Neuronal stem cell (in vitro differentiated cells): ENCODE results near the gene LYRM4.

Source experiments
- DNase-seq: peaks from one replicate; pipeline ENCODE4 v3.0.0-alpha.2; 2013; ENCODE audit warnings: low spot score
- H2AFZ ChIP-seq: one replicate; pipeline ENCODE4 v1.6.1; 2013; ENCODE audit warnings: mild to moderate bottlenecking, low read length, inconsistent platforms
- H2AK5ac ChIP-seq: 2 replicates; pipeline ENCODE4 v1.6.1; 2013; ENCODE audit warnings: low read depth, mild to moderate bottlenecking, inconsistent platforms, low read length, moderate library complexity, mixed read lengths
- H2BK120ac ChIP-seq: 2 replicates; pipeline ENCODE4 v1.6.1; 2013; ENCODE audit warnings: low read depth, mild to moderate bottlenecking, inconsistent platforms, low read length, moderate library complexity, mixed read lengths
- H2BK12ac ChIP-seq: one replicate; pipeline ENCODE4 v1.6.1; 2013; ENCODE audit warnings: low read length, inconsistent platforms
- H2BK15ac ChIP-seq: 2 replicates; pipeline ENCODE4 v1.6.1; 2013; ENCODE audit warnings: mild to moderate bottlenecking, low read length, inconsistent platforms, mixed read lengths
- H2BK5ac ChIP-seq: one replicate; pipeline ENCODE4 v1.6.1; 2013; ENCODE audit warnings: inconsistent platforms, mild to moderate bottlenecking, low read length, moderate library complexity
- H3K14ac ChIP-seq: one replicate; pipeline ENCODE4 v1.6.1; 2013; ENCODE audit warnings: low read length, inconsistent platforms
- H3K18ac ChIP-seq: 2 replicates; pipeline ENCODE4 v1.6.1; 2013; ENCODE audit warnings: low read length, inconsistent platforms
- H3K23ac ChIP-seq: 2 replicates; pipeline ENCODE4 v1.6.1; 2013; ENCODE audit warnings: low read depth, mild to moderate bottlenecking, mixed read lengths, low read length, inconsistent platforms; ENCODE audit not compliant: poor library complexity
- H3K27ac ChIP-seq: replicated peaks from 3 replicates; pipeline ENCODE4 v1.5.1; 2013; ENCODE audit warnings: low read length, inconsistent platforms
- H3K27me3 ChIP-seq, 3 experiments: 2 replicates each; pipeline ENCODE4 v1.6.1; 2013; ENCODE audit warnings: low read length in 3 of 3, mild to moderate bottlenecking in 2 of 3, inconsistent platforms in 1 of 3, low read depth in 1 of 3, mixed read lengths in 1 of 3, moderate library complexity in 1 of 3; ENCODE audit not compliant: control insufficient read depth in 3 of 3, insufficient read depth in 3 of 3
- H3K36me3 ChIP-seq, 2 donors: replicated peaks in 1 of 2; 2 replicates each; pipeline ENCODE4 v1.6.1; 2013; ENCODE audit warnings: low read length in 2 of 2; ENCODE audit not compliant: control insufficient read depth in 2 of 2, insufficient read depth in 2 of 2
- H3K4ac ChIP-seq: 2 replicates; pipeline ENCODE4 v1.6.1; 2013; ENCODE audit warnings: inconsistent platforms, mild to moderate bottlenecking, low read length, moderate library complexity
- H3K4me1 ChIP-seq, 2 donors: 1 replicate in 1 of 2; 2 replicates in 1 of 2; pipeline ENCODE4 v1.6.1; 2013; ENCODE audit warnings: low read length in 2 of 2, low read depth in 1 of 2; ENCODE audit not compliant: control insufficient read depth in 2 of 2, insufficient read depth in 1 of 2
- H3K4me2 ChIP-seq: one replicate; pipeline ENCODE4 v1.6.1; 2013; ENCODE audit warnings: mild to moderate bottlenecking, low read length, inconsistent platforms; ENCODE audit not compliant: insufficient read depth, poor library complexity, severe bottlenecking
- H3K4me3 ChIP-seq, 2 donors: 2 replicates each; pipeline ENCODE4 v1.5.1; 2013; ENCODE audit warnings: low read length in 2 of 2, mild to moderate bottlenecking in 2 of 2, inconsistent platforms in 1 of 2, moderate library complexity in 1 of 2
- H3K79me1 ChIP-seq: one replicate; pipeline ENCODE4 v1.6.1; 2013; ENCODE audit warnings: low read depth, mild to moderate bottlenecking, inconsistent platforms, low read length, moderate library complexity
- H3K9ac ChIP-seq: one replicate; pipeline ENCODE4 v1.6.1; 2013; ENCODE audit warnings: mild to moderate bottlenecking, low read depth, low read length, inconsistent platforms; ENCODE audit not compliant: poor library complexity
- H3K9me3 ChIP-seq, 2 donors: replicated peaks in 1 of 2; 2 replicates each; pipeline versions ENCODE3 to v1.6.1; 2013; ENCODE audit warnings: low read length in 2 of 2, mild to moderate bottlenecking in 2 of 2, inconsistent platforms in 1 of 2, low read depth in 1 of 2, mixed read lengths in 1 of 2, moderate library complexity in 1 of 2; ENCODE audit not compliant: control insufficient read depth in 2 of 2, insufficient read depth in 1 of 2
- H4K8ac ChIP-seq: one replicate; pipeline ENCODE4 v1.6.1; 2013; ENCODE audit warnings: low read depth, mild to moderate bottlenecking, inconsistent platforms, low read length, moderate library complexity
- H4K91ac ChIP-seq: one replicate; pipeline ENCODE4 v1.6.1; 2013; ENCODE audit warnings: low read length, low read depth, mild to moderate bottlenecking, inconsistent platforms; ENCODE audit not compliant: poor library complexity
- WGBS, 2 donors: extraction: QIAGEN DNeasy Blood & Tissue Kit; methylation state at CpG; one replicate each; pipeline ENCODE4 v1.1.7; 2013; ENCODE audit warnings: missing lambda C conversion rate in 2 of 2, mixed read lengths in 1 of 2; ENCODE audit not compliant: insufficient read length in 2 of 2, insufficient replicate concordance in 1 of 2; ENCODE audit errors: extremely low coverage in 2 of 2; 5-methylcytosine and 5-hydroxymethylcytosine counted together

LYRM4 gene

GRCh38 chr6:5082487-5083306, 178.1 kb downstream of the LYRM4 start:
- H3K4me1 ChIP-seq: peaks cover 0 to 8% of the 10 kb centered on the region in 2 donors
- no peak overlapping the region for H2AK5ac ChIP-seq
- no peaks in the 10 kb centered on the region for H3K79me1 ChIP-seq
- no peak overlapping the region for H2AFZ ChIP-seq
- no peak overlapping the region for H3K23ac ChIP-seq
- peaks cover 35 to 49% (median 46%) of the 10 kb centered on the region in 3 experiments for H3K27me3 ChIP-seq
- H3K4ac ChIP-seq: no peak overlapping the region
- H3K4me3 ChIP-seq: no peak overlapping the region
- no peak overlapping the region for H2BK15ac ChIP-seq
- H2BK12ac ChIP-seq: no peak overlapping the region
- no peak overlapping the region for H2BK5ac ChIP-seq
- DNase-seq: no peak
- no peak overlapping the region for H3K9ac ChIP-seq
- H4K91ac ChIP-seq: no peak overlapping the region
- peaks cover 0 to 5% of the 10 kb centered on the region in 2 donors for H3K9me3 ChIP-seq
- H4K8ac ChIP-seq: no peak overlapping the region
- H3K27ac ChIP-seq: no peak overlapping the region
- WGBS, 2 donors: no CpG with 5 or more reads among the region's 12 CpGs
- no peak overlapping the region for H3K18ac ChIP-seq
- H3K14ac ChIP-seq: no peak overlapping the region
- H3K4me2 ChIP-seq: no peak overlapping the region
- no peak overlapping the region for H2BK120ac ChIP-seq
- H3K36me3 ChIP-seq: no peaks in the 10 kb centered on the region

- Histone ChIP-seq H3K18ac (no peak overlapping the region), H3K4me1 (peaks cover 0 to 7% of the 10 kb centered on the region in 2 donors), H3K36me3 (no peaks in the 10 kb centered on the region), H2AK5ac (no peak overlapping the region), H4K8ac (no peak overlapping the region), H3K4ac (no peak overlapping the region), H2BK120ac (no peak overlapping the region), H3K14ac (no peak overlapping the region), H2BK5ac (no peak overlapping the region), H2BK12ac (no peak overlapping the region), H3K9me3 (peaks cover 0 to 5% of the 10 kb centered on the region in 2 donors), H3K4me3 (no peak overlapping the region), H3K23ac (no peak overlapping the region), H3K9ac (no peak overlapping the region), H2BK15ac (no peak overlapping the region), H3K79me1 (no peaks in the 10 kb centered on the region), H4K91ac (no peak overlapping the region), H3K27ac (no peak overlapping the region), H3K27me3 (peaks cover 35 to 44% (median 39%) of the 10 kb centered on the region in 3 experiments), H2AFZ (no peak overlapping the region), H3K4me2 (no peak overlapping the region)
- no CpG with 5 or more reads among the region's 4 CpGs for WGBS, 2 donors
- DNase-seq: no peak
Measured at GRCh38 chr6:5081955-5082354, 178.8 kb downstream of the LYRM4 start.

GRCh38 chr6:5081182-5081581, 179.6 kb downstream of the LYRM4 start:
- H4K8ac ChIP-seq: no peak overlapping the region
- H3K4me2 ChIP-seq: no peak overlapping the region
- H3K27ac ChIP-seq: no peak overlapping the region
- peaks cover 27 to 37% (median 31%) of the 10 kb centered on the region in 3 experiments for H3K27me3 ChIP-seq
- H2BK5ac ChIP-seq: no peak overlapping the region
- no peaks in the 10 kb centered on the region for H3K79me1 ChIP-seq
- no peaks in the 10 kb centered on the region for H3K36me3 ChIP-seq
- no peak overlapping the region for H3K9ac ChIP-seq
- no peak overlapping the region for H3K4me3 ChIP-seq
- H2AK5ac ChIP-seq: no peak overlapping the region
- no peaks in the 10 kb centered on the region for H3K9me3 ChIP-seq
- H2BK12ac ChIP-seq: no peak overlapping the region
- no peak overlapping the region for H3K18ac ChIP-seq
- DNase-seq: no peak
- no peak overlapping the region for H2BK15ac ChIP-seq
- no peak overlapping the region for H4K91ac ChIP-seq
- no peak overlapping the region for H3K14ac ChIP-seq
- no CpG with 5 or more reads among the region's 3 CpGs for WGBS, 2 donors
- no peak overlapping the region for H3K4ac ChIP-seq
- no peak overlapping the region for H2AFZ ChIP-seq
- no peak overlapping the region for H2BK120ac ChIP-seq
- H3K4me1 ChIP-seq: peaks cover 0 to 5% of the 10 kb centered on the region in 2 donors
- no peak overlapping the region for H3K23ac ChIP-seq

GRCh38 chr6:5080574-5080973, 180.2 kb downstream of the LYRM4 start:
- no CpG with 5 or more reads among the region's 3 CpGs for WGBS, 2 donors
- Histone ChIP-seq H3K36me3 (no peaks in the 10 kb centered on the region), H3K27ac (no peak overlapping the region), H3K18ac (no peak overlapping the region), H3K23ac (no peak overlapping the region), H3K4ac (no peak overlapping the region), H4K91ac (no peak overlapping the region), H3K4me1 (peaks cover 0 to 2% of the 10 kb centered on the region in 2 donors), H3K27me3 (peaks cover 21 to 31% (median 30%) of the 10 kb centered on the region in 3 experiments), H3K14ac (no peak overlapping the region), H3K4me2 (no peak overlapping the region), H3K9ac (no peak overlapping the region), H3K4me3 (no peak overlapping the region), H2AK5ac (no peak overlapping the region), H2BK120ac (no peak overlapping the region), H3K79me1 (no peaks in the 10 kb centered on the region), H3K9me3 (no peaks in the 10 kb centered on the region), H2AFZ (no peak overlapping the region), H2BK12ac (no peak overlapping the region), H2BK5ac (no peak overlapping the region), H2BK15ac (no peak overlapping the region), H4K8ac (no peak overlapping the region)
- DNase-seq: no peak
